H1 (cell line): ENCODE measurements around the gene TIMM10B. TPM values are rescaled to one million over a fixed set of nuclear protein-coding genes. Genes with fewer than 3 reads are reported as not detected.

Experiments
- RNF2 ChIP-seq: fragments of 200-900, 300-1000 bp; sonication (generic); IDR thresholded peaks from 2 replicates; pipeline ENCODE4 v1.7.1; 2016; ENCODE audit warnings: borderline replicate concordance, low read depth, mild to moderate bottlenecking, antibody characterized with exemption, low read length; ENCODE audit not compliant: poor library complexity, severe bottlenecking; ENCODE audit errors: missing control alignments
- SIX5 ChIP-seq: IDR thresholded peaks from 2 replicates; pipeline ENCODE4 v1.6.1; 2011; ENCODE audit warnings: mild to moderate bottlenecking, low read depth, low read length
- polyA plus RNA-seq, 7 experiments: library from polyadenylated mRNA; depleted of rRNA in 3 of 7; stranded (reverse) in 5 of 7; unstranded in 2 of 7; fragments of >200 nt in 5 of 7; fragments of 200-250 nt in 2 of 7; gene quantifications; 1 replicate in 5 of 7; 2 replicates in 1 of 7; 4 replicates in 1 of 7; pipeline versions ENCODE4 v1.2.1 to v1.2.3, GENCODE V29; 2011 to 2013; ENCODE audit warnings: missing spikeins in 2 of 7, mixed read lengths in 2 of 7
- total RNA-seq: library from RNA; stranded (reverse); fragmentation: NEBNext Ultra II Directional; extraction: Animal tissue kit (Norgen Biotek cat#: 25700); gene quantifications from 2 replicates; pipeline ENCODE4 v1.2.1, GENCODE V29; 2021

The TIMM10B gene
- total and polyA plus RNA-seq, 2 of the 8 experiments (the other 6 are each of a cell fraction or from before 2014, with no cell fraction given): 38.2 to 47.8 TPM

- no peak for TF ChIP-seq RNF2
- TF ChIP-seq SIX5: no peak
Measured at GRCh38 chr11:6523253-6523652, 42.0 kb downstream of the TIMM10B start (continued).
